B cell (primary cell): ENCODE data around the gene GHR. TPM values are rescaled to one million over a fixed set of nuclear protein-coding genes. Genes with fewer than 3 reads are reported as not detected.

Experiments
- ATAC-seq: fragments of 200-7000 bp; cut with Tn5 transposase; one replicate; pipeline ENCODE4 v1.10.0; 2021; ENCODE audit warnings: low read depth, mild to moderate bottlenecking, moderate number of reproducible peaks, moderate library complexity
- CTCF ChIA-PET: fragments of 350-600 bp; sonication (Branson Sonifier 250); formaldehyde crosslinking; loops from one replicate; lab custom pipeline; 2021; ENCODE audit warnings: antibody characterized with exemption, inconsistent platforms; lab: Charles Lee
- POLR2A ChIA-PET: fragments of 350-600 bp; sonication (Branson Sonifier 250); formaldehyde crosslinking; loops from one replicate; lab custom pipeline; 2021; ENCODE audit warnings: antibody characterized with exemption; lab: Charles Lee
- DNase-seq: peaks from one replicate; pipeline ENCODE4 v3.0.0; 2013
- H2AFZ ChIP-seq: 2 replicates; pipeline ENCODE4 v1.6.1; 2012; ENCODE audit warnings: mild to moderate bottlenecking, low read depth, low read length; ENCODE audit not compliant: insufficient read depth, poor library complexity, severe bottlenecking
- H3K27ac ChIP-seq, 2 donors: 1 replicate in 1 of 2; 2 replicates in 1 of 2; pipeline ENCODE4 v1.5.1; 2012 to 2013; ENCODE audit warnings: low read length in 2 of 2, mild to moderate bottlenecking in 2 of 2, moderate library complexity in 1 of 2
- H3K27me3 ChIP-seq, 4 experiments: fragments of 200-600 bp in 1 of 4; sonication (generic) in 1 of 4; replicated peaks in 1 of 4; 1 replicate in 2 of 4; 2 replicates in 2 of 4; pipeline versions ENCODE4 v1.6.1 to v1.7.0; 2013 to 2016; ENCODE audit warnings: low read length in 3 of 4, mild to moderate bottlenecking in 2 of 4, mixed read lengths in 1 of 4, moderate library complexity in 1 of 4; ENCODE audit not compliant: insufficient read depth in 4 of 4, control insufficient read depth in 3 of 4; ENCODE audit errors: control extremely low read depth in 1 of 4
- H3K36me3 ChIP-seq, 2 experiments: replicated peaks in 1 of 2; 1 replicate in 1 of 2; 2 replicates in 1 of 2; pipeline versions ENCODE4 v1.6.1 to v1.7.1; 2013; ENCODE audit warnings: low read length in 1 of 2; ENCODE audit not compliant: insufficient read depth in 2 of 2, control insufficient read depth in 1 of 2; ENCODE audit errors: control extremely low read depth in 1 of 2, extremely low read depth in 1 of 2
- H3K4me1 ChIP-seq, 2 donors: fragments of 200-600 bp in 1 of 2; sonication (generic) in 1 of 2; 1 replicate in 1 of 2; 2 replicates in 1 of 2; pipeline versions ENCODE4 v1.5.1 to v1.6.1; 2013 to 2017; ENCODE audit warnings: low read length in 2 of 2; ENCODE audit not compliant: control insufficient read depth in 2 of 2, insufficient read depth in 2 of 2
- H3K4me2 ChIP-seq: replicated peaks from 2 replicates; pipeline ENCODE3; 2012; ENCODE audit warnings: mild to moderate bottlenecking, low read depth, low read length; ENCODE audit not compliant: poor library complexity, severe bottlenecking
- H3K4me3 ChIP-seq, 5 experiments: fragments of 200-600 bp in 1 of 5; sonication (generic) in 1 of 5; 1 replicate in 3 of 5; 2 replicates in 2 of 5; pipeline versions ENCODE4 v1.5.1 to v1.7.0; 2011 to 2016; ENCODE audit warnings: low read length in 4 of 5, mild to moderate bottlenecking in 4 of 5, low read depth in 2 of 5, control low read depth in 1 of 5, moderate library complexity in 1 of 5; ENCODE audit not compliant: insufficient read depth in 1 of 5; ENCODE audit errors: control extremely low read depth in 1 of 5, extremely low read depth in 1 of 5
- H3K79me2 ChIP-seq: fragments of 200-600 bp; sonication (generic); one replicate; pipeline ENCODE4 v1.6.0; 2016; ENCODE audit warnings: low read length; ENCODE audit not compliant: control insufficient read depth, insufficient read depth
- H3K9ac ChIP-seq: fragments of 200-600 bp; sonication (generic); 2 replicates; pipeline ENCODE4 v1.6.1; 2017; ENCODE audit warnings: mild to moderate bottlenecking, low read length, moderate library complexity
- H3K9me3 ChIP-seq, 3 donors: one replicate each; pipeline versions ENCODE4 v1.6.1 to v1.7.1; 2013; ENCODE audit warnings: low read length in 2 of 3; ENCODE audit not compliant: control insufficient read depth in 2 of 3, insufficient read depth in 1 of 3; ENCODE audit errors: control extremely low read depth in 1 of 3
- H4K20me1 ChIP-seq: 2 replicates; pipeline ENCODE4 v1.6.0; 2012; ENCODE audit warnings: mild to moderate bottlenecking, low read length; ENCODE audit not compliant: insufficient read depth, control insufficient read depth, poor library complexity, severe bottlenecking
- H3K27ac Mint-ChIP-seq: one replicate; pipeline ENCODE4 v1.8.0; 2021; ENCODE audit warnings: mixed read lengths
- H3K27me3 Mint-ChIP-seq: one replicate; pipeline ENCODE4 v1.8.0; 2021; ENCODE audit warnings: mixed read lengths
- H3K4me1 Mint-ChIP-seq: one replicate; pipeline ENCODE4 v1.8.0; 2021; ENCODE audit warnings: mixed read lengths
- H3K4me3 Mint-ChIP-seq: one replicate; pipeline ENCODE4 v1.8.0; 2021; ENCODE audit warnings: mixed read lengths
- H3K9me3 Mint-ChIP-seq: one replicate; pipeline ENCODE4 v1.8.0; 2022; ENCODE audit warnings: mixed read lengths; ENCODE audit not compliant: insufficient read depth
- CTCF ChIP-seq: fragments of 200-600 bp; IDR thresholded peaks from one replicate; pipeline ENCODE4 v1.8.0; 2022; ENCODE audit warnings: antibody characterized with exemption, mild to moderate bottlenecking
- EZH2 ChIP-seq: IDR thresholded peaks from 2 replicates; pipeline ENCODE4 v1.6.1; 2012; ENCODE audit warnings: borderline replicate concordance, low read depth, mild to moderate bottlenecking, moderate library complexity, low read length; ENCODE audit not compliant: insufficient read depth, poor library complexity, severe bottlenecking
- WGBS: methylation state at CpG from one replicate; pipeline ENCODE4 v1.1.5; 2013; ENCODE audit warnings: missing lambda C conversion rate; ENCODE audit not compliant: insufficient coverage; 5-methylcytosine and 5-hydroxymethylcytosine counted together
- intact Hi-C: fragments of 100-400 bp; cut with micrococcal nuclease; formaldehyde crosslinking; loops from one replicate; pipeline ENCODE4 v1.10.0; 2022
- polyA plus RNA-seq: library from polyadenylated mRNA; depleted of rRNA; stranded (reverse); fragments of >200 nt; gene quantifications from 2 replicates; pipeline ENCODE4 v1.2.3, GENCODE V29; 2012
- total RNA-seq, 2 donors: library from RNA; stranded (reverse); fragments of 120-200 nt in 1 of 2; gene quantifications; 1 replicate in 1 of 2; 2 replicates in 1 of 2; pipeline versions ENCODE4 v1.2.3 to v1.2.4, GENCODE V29; 2013 to 2022

GHR gene
- total and polyA plus RNA-seq, 2 donors (not counting 1 experiment from before 2014, with no cell fraction given) = not detected

- ChIA-PET POLR2A (no interaction called here), CTCF (no interaction called here)
- no peaks in the 10 kb centered on the region for H3K27me3 ChIP-seq
- intact Hi-C loops = no loop called here
- H3K36me3 ChIP-seq = no peaks in the 10 kb centered on the region
- H2AFZ ChIP-seq = no peak overlapping the region
- TF ChIP-seq EZH2 (no peak), CTCF (no peak)
- Mint-ChIP-seq H3K4me3 (no peak overlapping the region), H3K27ac (no peak overlapping the region), H3K9me3 (peaks cover 2% of the 10 kb centered on the region), H3K4me1 (no peaks in the 10 kb centered on the region), H3K27me3 (peaks cover 21% of the 10 kb centered on the region)
- H3K9me3 ChIP-seq = peaks cover 0 to 4% (median 3%) of the 10 kb centered on the region in 3 donors
- H3K4me3 ChIP-seq = no peak overlapping the region
- DNase-seq (no peak), ATAC-seq (no peak)
- H4K20me1 ChIP-seq = no peaks in the 10 kb centered on the region
- H3K27ac ChIP-seq = no peak overlapping the region
- no peaks in the 10 kb centered on the region for H3K4me1 ChIP-seq
- H3K4me2 ChIP-seq = no peak overlapping the region
- H3K9ac ChIP-seq = no peak overlapping the region
- no CpG with 5 or more reads among the region's 3 CpGs for WGBS
- H3K79me2 ChIP-seq = no peaks in the 10 kb centered on the region
These were observed 121.8 kb downstream of the GHR start for GRCh38 chr5:42545038-42545437.

- Histone ChIP-seq H3K27ac (no peak overlapping the region), H3K36me3 (no peaks in the 10 kb centered on the region), H3K4me1 (no peaks in the 10 kb centered on the region), H3K4me2 (no peak overlapping the region), H2AFZ (no peak overlapping the region), H3K4me3 (no peak overlapping the region), H3K9me3 (no peaks in the 10 kb centered on the region), H3K27me3 (no peaks in the 10 kb centered on the region), H3K79me2 (no peaks in the 10 kb centered on the region), H3K9ac (no peak overlapping the region), H4K20me1 (no peaks in the 10 kb centered on the region)
- no CpG with 5 or more reads among the region's 2 CpGs for WGBS
- intact Hi-C loops = no loop called here
- ChIA-PET CTCF (no interaction called here), POLR2A (no interaction called here)
- H3K9me3 Mint-ChIP-seq = no peaks in the 10 kb centered on the region
- no peak for DNase-seq
- no peak overlapping the region for H3K27ac Mint-ChIP-seq
- no peak overlapping the region for H3K4me3 Mint-ChIP-seq
- no peaks in the 10 kb centered on the region for H3K4me1 Mint-ChIP-seq
- H3K27me3 Mint-ChIP-seq = peaks cover 17% of the 10 kb centered on the region
- ATAC-seq = no peak
- no peak for TF ChIP-seq CTCF
- TF ChIP-seq EZH2 = no peak
These were observed 123.9 kb downstream of the GHR start for GRCh38 chr5:42547141-42547540.
